ENCODE measurements around the gene REL. TPM values are rescaled to one million over a fixed set of nuclear protein-coding genes. Genes with fewer than 3 reads are reported as not detected.

REL gene
- total and polyA plus RNA-seq, 2 of the 13 experiments (the other 11 are each of a cell fraction or from before 2014, with no cell fraction given) = 3.7 to 7.0 TPM

DNA sequence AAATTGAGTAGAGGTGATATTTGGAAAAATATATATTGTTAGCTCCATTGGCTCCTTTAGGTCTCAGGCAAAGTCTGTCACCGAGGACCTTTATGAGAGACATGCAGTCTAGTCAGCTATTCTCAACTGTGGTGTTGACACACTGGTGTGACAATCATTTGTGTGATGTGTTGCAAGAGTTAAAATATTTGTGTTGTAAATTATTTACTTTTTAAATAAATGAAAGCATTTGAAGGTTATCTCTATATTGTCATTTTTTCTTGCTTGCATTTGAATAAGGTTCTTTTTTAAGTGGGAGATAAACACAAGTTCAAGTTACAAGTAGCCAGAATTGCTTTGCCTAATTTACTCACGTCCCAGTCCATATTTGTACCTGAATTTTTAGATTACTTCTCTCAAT, 4.3 kb downstream of the REL start (continued):
- TF ChIP-seq ZNF639 (CRISPR knock-in tag; conservative IDR thresholded peaks at IDR 0.05) (no peak), ZNF101 (CRISPR knock-in tag; IDR thresholded peaks at IDR 0.05; ENCODE audit: borderline replicate concordance, low read depth) (no peak), SALL2 (CRISPR knock-in tag; IDR thresholded peaks at IDR 0.05) (no peak), FOXA1 (IDR thresholded peaks at IDR 0.05) (no peak), FOXA1 (CRISPR knock-in tag; IDR thresholded peaks at IDR 0.05) (peak; percentile 90), SP2 (CRISPR knock-in tag; IDR thresholded peaks at IDR 0.05) (no peak), JUND (CRISPR knock-in tag; IDR thresholded peaks at IDR 0.05) (no peak), FOXP1 (IDR thresholded peaks at IDR 0.05) (no peak), FOXP1 (CRISPR knock-in tag; IDR thresholded peaks at IDR 0.05) (peak; percentile 77), EP300 (IDR thresholded peaks at IDR 0.05; ENCODE audit: low read depth in 2 of 2, low read length in 2 of 2) (peak in 1 of 2 experiments; percentile 72; a peak in 1 of 4 replicates), EP300 (CRISPR knock-in tag; IDR thresholded peaks at IDR 0.05; ENCODE audit: borderline replicate concordance) (no peak), SSRP1 (CRISPR knock-in tag; IDR thresholded peaks at IDR 0.05) (no peak), GATA4 (IDR thresholded peaks at IDR 0.05; ENCODE audit: borderline replicate concordance, low read depth) (no peak), MEIS1 (CRISPR knock-in tag; IDR thresholded peaks at IDR 0.05; ENCODE audit: borderline replicate concordance) (no peak)
- TF ChIP-seq, protein P1, sequence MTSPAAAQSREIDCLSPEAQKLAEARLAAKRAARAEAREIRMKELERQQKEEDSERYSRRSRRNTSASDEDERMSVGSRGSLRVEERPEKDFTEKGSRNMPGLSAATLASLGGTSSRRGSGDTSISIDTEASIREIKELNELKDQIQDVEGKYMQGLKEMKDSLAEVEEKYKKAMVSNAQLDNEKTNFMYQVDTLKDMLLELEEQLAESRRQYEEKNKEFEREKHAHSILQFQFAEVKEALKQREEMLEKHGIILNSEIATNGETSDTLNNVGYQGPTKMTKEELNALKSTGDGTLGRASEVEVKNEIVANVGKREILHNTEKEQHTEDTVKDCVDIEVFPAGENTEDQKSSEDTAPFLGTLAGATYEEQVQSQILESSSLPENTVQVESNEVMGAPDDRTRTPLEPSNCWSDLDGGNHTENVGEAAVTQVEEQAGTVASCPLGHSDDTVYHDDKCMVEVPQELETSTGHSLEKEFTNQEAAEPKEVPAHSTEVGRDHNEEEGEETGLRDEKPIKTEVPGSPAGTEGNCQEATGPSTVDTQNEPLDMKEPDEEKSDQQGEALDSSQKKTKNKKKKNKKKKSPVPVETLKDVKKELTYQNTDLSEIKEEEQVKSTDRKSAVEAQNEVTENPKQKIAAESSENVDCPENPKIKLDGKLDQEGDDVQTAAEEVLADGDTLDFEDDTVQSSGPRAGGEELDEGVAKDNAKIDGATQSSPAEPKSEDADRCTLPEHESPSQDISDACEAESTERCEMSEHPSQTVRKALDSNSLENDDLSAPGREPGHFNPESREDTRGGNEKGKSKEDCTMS (CRISPR knock-in tag; conservative IDR thresholded peaks at IDR 0.05) = no peak
- TF ChIP-seq, protein P2, sequence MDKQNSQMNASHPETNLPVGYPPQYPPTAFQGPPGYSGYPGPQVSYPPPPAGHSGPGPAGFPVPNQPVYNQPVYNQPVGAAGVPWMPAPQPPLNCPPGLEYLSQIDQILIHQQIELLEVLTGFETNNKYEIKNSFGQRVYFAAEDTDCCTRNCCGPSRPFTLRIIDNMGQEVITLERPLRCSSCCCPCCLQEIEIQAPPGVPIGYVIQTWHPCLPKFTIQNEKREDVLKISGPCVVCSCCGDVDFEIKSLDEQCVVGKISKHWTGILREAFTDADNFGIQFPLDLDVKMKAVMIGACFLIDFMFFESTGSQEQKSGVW (CRISPR knock-in tag; IDR thresholded peaks at IDR 0.05; ENCODE audit: borderline replicate concordance) = no peak
- TF ChIP-seq, protein P3, sequence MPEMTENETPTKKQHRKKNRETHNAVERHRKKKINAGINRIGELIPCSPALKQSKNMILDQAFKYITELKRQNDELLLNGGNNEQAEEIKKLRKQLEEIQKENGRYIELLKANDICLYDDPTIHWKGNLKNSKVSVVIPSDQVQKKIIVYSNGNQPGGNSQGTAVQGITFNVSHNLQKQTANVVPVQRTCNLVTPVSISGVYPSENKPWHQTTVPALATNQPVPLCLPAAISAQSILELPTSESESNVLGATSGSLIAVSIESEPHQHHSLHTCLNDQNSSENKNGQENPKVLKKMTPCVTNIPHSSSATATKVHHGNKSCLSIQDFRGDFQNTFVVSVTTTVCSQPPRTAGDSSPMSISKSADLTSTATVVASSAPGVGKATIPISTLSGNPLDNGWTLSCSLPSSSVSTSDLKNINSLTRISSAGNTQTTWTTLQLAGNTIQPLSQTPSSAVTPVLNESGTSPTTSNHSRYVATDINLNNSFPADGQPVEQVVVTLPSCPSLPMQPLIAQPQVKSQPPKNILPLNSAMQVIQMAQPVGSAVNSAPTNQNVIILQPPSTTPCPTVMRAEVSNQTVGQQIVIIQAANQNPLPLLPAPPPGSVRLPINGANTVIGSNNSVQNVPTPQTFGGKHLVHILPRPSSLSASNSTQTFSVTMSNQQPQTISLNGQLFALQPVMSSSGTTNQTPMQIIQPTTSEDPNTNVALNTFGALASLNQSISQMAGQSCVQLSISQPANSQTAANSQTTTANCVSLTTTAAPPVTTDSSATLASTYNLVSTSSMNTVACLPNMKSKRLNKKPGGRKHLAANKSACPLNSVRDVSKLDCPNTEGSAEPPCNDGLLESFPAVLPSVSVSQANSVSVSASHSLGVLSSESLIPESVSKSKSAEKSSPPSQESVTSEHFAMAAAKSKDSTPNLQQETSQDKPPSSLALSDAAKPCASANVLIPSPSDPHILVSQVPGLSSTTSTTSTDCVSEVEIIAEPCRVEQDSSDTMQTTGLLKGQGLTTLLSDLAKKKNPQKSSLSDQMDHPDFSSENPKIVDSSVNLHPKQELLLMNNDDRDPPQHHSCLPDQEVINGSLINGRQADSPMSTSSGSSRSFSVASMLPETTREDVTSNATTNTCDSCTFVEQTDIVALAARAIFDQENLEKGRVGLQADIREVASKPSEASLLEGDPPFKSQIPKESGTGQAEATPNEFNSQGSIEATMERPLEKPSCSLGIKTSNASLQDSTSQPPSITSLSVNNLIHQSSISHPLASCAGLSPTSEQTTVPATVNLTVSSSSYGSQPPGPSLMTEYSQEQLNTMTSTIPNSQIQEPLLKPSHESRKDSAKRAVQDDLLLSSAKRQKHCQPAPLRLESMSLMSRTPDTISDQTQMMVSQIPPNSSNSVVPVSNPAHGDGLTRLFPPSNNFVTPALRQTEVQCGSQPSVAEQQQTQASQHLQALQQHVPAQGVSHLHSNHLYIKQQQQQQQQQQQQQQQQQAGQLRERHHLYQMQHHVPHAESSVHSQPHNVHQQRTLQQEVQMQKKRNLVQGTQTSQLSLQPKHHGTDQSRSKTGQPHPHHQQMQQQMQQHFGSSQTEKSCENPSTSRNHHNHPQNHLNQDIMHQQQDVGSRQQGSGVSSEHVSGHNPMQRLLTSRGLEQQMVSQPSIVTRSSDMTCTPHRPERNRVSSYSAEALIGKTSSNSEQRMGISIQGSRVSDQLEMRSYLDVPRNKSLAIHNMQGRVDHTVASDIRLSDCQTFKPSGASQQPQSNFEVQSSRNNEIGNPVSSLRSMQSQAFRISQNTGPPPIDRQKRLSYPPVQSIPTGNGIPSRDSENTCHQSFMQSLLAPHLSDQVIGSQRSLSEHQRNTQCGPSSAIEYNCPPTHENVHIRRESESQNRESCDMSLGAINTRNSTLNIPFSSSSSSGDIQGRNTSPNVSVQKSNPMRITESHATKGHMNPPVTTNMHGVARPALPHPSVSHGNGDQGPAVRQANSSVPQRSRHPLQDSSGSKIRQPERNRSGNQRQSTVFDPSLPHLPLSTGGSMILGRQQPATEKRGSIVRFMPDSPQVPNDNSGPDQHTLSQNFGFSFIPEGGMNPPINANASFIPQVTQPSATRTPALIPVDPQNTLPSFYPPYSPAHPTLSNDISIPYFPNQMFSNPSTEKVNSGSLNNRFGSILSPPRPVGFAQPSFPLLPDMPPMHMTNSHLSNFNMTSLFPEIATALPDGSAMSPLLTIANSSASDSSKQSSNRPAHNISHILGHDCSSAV (CRISPR knock-in tag; IDR thresholded peaks at IDR 0.05; ENCODE audit: borderline replicate concordance) = no peak
